GM12891 (cell line): ENCODE results near the gene NCK1.

Experiments
- POLR2A ChIP-seq: IDR thresholded peaks from 2 replicates; pipeline ENCODE4 v1.6.1; 2011; ENCODE audit warnings: low read depth, low read length, control low read depth
- POLR2AphosphoS5 ChIP-seq: IDR thresholded peaks from 2 replicates; pipeline ENCODE4 v1.6.1; 2011; ENCODE audit warnings: low read depth, low read length, control low read depth
- SPI1 ChIP-seq: IDR thresholded peaks from 2 replicates; pipeline ENCODE4 v1.6.1; 2011; ENCODE audit warnings: low read depth, low read length, control low read depth

DNA sequence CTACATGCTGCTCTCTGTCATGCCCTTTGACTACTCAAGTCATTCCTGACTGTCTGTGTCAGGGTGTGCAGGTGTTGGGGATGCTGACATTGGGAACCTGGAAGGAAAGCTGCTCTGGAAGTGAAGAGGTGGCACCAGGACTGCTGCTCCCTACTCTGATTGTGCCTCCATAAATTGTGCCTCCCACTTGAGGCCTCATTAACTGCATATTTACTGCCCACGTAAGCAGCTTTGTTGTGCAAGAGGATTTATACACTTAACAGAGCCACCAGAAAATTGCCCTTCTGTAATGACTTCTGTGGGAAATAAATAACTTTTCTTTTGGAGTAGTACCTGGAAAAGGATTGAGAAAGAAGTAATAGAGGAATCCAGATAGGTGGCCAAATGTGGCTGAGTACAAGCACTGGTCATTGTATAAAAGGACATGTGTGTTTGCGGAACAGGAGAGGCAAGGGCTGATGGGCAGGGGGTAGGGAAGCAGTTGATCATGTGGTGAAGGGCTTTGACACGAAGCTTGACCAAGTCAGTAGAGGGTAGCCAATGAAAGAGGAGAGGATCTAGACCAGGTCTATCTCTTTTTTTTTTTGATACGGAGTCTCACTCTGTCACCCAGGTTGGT is 120.6 kb downstream of the NCK1 start:
- TF ChIP-seq POLR2A (no peak), POLR2AphosphoS5 (no peak), SPI1 (no peak)
